EL (cell line): ENCODE data around the gene OAS1.

Experiments used
- DNase-seq: peaks from one replicate; pipeline ENCODE4 v3.0.0-alpha.2; 2016

The OAS1 gene

GRCh38 chr12:112906712-112907414, at the start of gene OAS1:
Gene OAS1 (plus strand): TSS chr12:112906962. CDS start chr12:112907040, 78 bp downstream.
- DNase-seq = peak; percentile 85

GRCh38 chr12:112859291-112859690, 47.5 kb upstream of the OAS1 start:
- no peak for DNase-seq

- no peak for DNase-seq
Measured at GRCh38 chr12:112860181-112860580, 46.6 kb upstream of the OAS1 start.

GRCh38 chr12:112861284-112861683, 45.5 kb upstream of the OAS1 start:
- DNase-seq = no peak

- DNase-seq = no peak
Measured at GRCh38 chr12:112862636-112863290, 44.0 kb upstream of the OAS1 start.

GRCh38 chr12:112868459-112869041, 38.2 kb upstream of the OAS1 start:
- DNase-seq = no peak

- no peak for DNase-seq
Measured at GRCh38 chr12:112869091-112869490, 37.7 kb upstream of the OAS1 start.

GRCh38 chr12:112869778-112870177, 37.0 kb upstream of the OAS1 start:
- DNase-seq = no peak

- DNase-seq = no peak
Measured at GRCh38 chr12:112870267-112870980, 36.3 kb upstream of the OAS1 start.

- no peak for DNase-seq
Measured at GRCh38 chr12:112875608-112876007, 31.2 kb upstream of the OAS1 start.

- no peak for DNase-seq
Measured at GRCh38 chr12:112876506-112876905, 30.3 kb upstream of the OAS1 start.

- DNase-seq = no peak
Measured at GRCh38 chr12:112877006-112877405, 29.8 kb upstream of the OAS1 start.

- no peak for DNase-seq
Measured at GRCh38 chr12:112878488-112878887, 28.3 kb upstream of the OAS1 start.

- no peak for DNase-seq
Measured at GRCh38 chr12:112879191-112879705, 27.5 kb upstream of the OAS1 start.

GRCh38 chr12:112881602-112882001, 25.2 kb upstream of the OAS1 start:
- no peak for DNase-seq

GRCh38 chr12:112885236-112885635, 21.5 kb upstream of the OAS1 start:
- no peak for DNase-seq

GRCh38 chr12:112887550-112887949, 19.2 kb upstream of the OAS1 start:
- DNase-seq = no peak

GRCh38 chr12:112891093-112892024, 15.4 kb upstream of the OAS1 start:
- no peak for DNase-seq

GRCh38 chr12:112892856-112893255, 13.9 kb upstream of the OAS1 start:
- DNase-seq = no peak

GRCh38 chr12:112894128-112894527, 12.6 kb upstream of the OAS1 start:
- DNase-seq = no peak

- DNase-seq = no peak
Measured at GRCh38 chr12:112898380-112898779, 8.4 kb upstream of the OAS1 start.
